Small intestine (tissue), 16 donors: ENCODE results near the gene RHCE. TPM values are rescaled to one million over a fixed set of nuclear protein-coding genes. Genes with fewer than 3 reads are reported as not detected.
A peak's percentile ranks its signal among the peaks of the same experiment; 100 is the strongest.
"Not testable (repeated sequence)": the region's sequence is repeated elsewhere in the genome, so short reads cannot be mapped to it uniquely, and the experiment has no call there.

Experiments used
- DNase-seq, 2 donors: peaks; one replicate each; pipeline versions ENCODE4 v3.0.0 to v3.0.0-alpha.2; 2013
- FAIRE-seq: peaks from 2 replicates; lab custom pipeline; 2012; peaks lifted over from hg19 to GRCh38; lab: Jason Lieb, UNC
- H3K27ac ChIP-seq, 3 donors: one replicate each; pipeline ENCODE4 v1.5.1; 2013; ENCODE audit warnings: low read length in 2 of 3, mild to moderate bottlenecking in 2 of 3, control low read depth in 1 of 3, inconsistent platforms in 1 of 3, low read depth in 1 of 3, moderate library complexity in 1 of 3
- H3K27me3 ChIP-seq, 3 donors: one replicate each; pipeline ENCODE4 v1.6.1; 2013; ENCODE audit warnings: low read length in 3 of 3, inconsistent platforms in 1 of 3; ENCODE audit not compliant: control insufficient read depth in 3 of 3, insufficient read depth in 3 of 3
- H3K36me3 ChIP-seq, 3 donors: one replicate each; pipeline ENCODE4 v1.6.1; 2013; ENCODE audit warnings: low read length in 3 of 3, inconsistent platforms in 1 of 3, low read depth in 1 of 3, mild to moderate bottlenecking in 1 of 3, moderate library complexity in 1 of 3; ENCODE audit not compliant: control insufficient read depth in 3 of 3, insufficient read depth in 2 of 3
- H3K4me1 ChIP-seq, 3 donors: one replicate each; pipeline ENCODE4 v1.6.1; 2013; ENCODE audit warnings: low read length in 2 of 3, inconsistent platforms in 1 of 3, low read depth in 1 of 3, mild to moderate bottlenecking in 1 of 3, moderate library complexity in 1 of 3; ENCODE audit not compliant: control insufficient read depth in 3 of 3, insufficient read depth in 2 of 3
- H3K4me3 ChIP-seq, 3 donors: one replicate each; pipeline ENCODE4 v1.5.1; 2013; ENCODE audit warnings: low read length in 3 of 3, control low read depth in 1 of 3, inconsistent platforms in 1 of 3, low read depth in 1 of 3, mild to moderate bottlenecking in 1 of 3, moderate library complexity in 1 of 3
- H3K9me3 ChIP-seq, 2 donors: one replicate each; pipeline ENCODE4 v1.6.1; 2013; ENCODE audit warnings: low read depth in 1 of 2, low read length in 1 of 2; ENCODE audit not compliant: control insufficient read depth in 2 of 2, insufficient read depth in 1 of 2
- WGBS, 3 donors: extraction: QIAGEN DNeasy Blood & Tissue Kit; methylation state at CpG; one replicate each; pipeline ENCODE4 v1.1.7; 2013; 5-methylcytosine and 5-hydroxymethylcytosine counted together
- long read RNA-seq, 10 donors: transcript quantifications; one replicate each; lab custom pipeline, GENCODE V29; 2026
- polyA plus RNA-seq, 4 donors: library from polyadenylated mRNA; stranded (reverse) in 3 of 4; unstranded in 1 of 4; fragments of 200-250 nt in 3 of 4; fragments of 120-200 nt in 1 of 4; gene quantifications; one replicate each; pipeline versions ENCODE4 v1.2.1 to v1.2.3, GENCODE V29; 2013
- donor health status: healthy with polysubstance abuse.
- donor health status: control.
- donor health status: control.
- donor health status: Bipolar disorder and iron deficiency.
- donor health status: healthy.

RHCE gene
- polyA plus RNA-seq = under 1 TPM in 2 of 4 donors, not detected in 2; 0.06 to 0.46 TPM
- long read RNA-seq, donor 1 = 0 reads
- long read RNA-seq, donor 2 = 0 reads
- long read RNA-seq, donor 3 = 0 reads
- long read RNA-seq, donor 4 = 0 reads
- long read RNA-seq, donor 5 = 0 reads
- long read RNA-seq, donor 6 = 0 reads
- long read RNA-seq, donor 7 = 0 reads
- long read RNA-seq, donor 8 = 0 reads
- long read RNA-seq, donor 9, partial matches to known transcripts = 72 of 72 reads
- long read RNA-seq, donor 9, other reads (novel, unspliced or antisense) = 0 of 72 reads
- long read RNA-seq, donor 10 = 0 reads

- not testable (repeated sequence) for DNase-seq, H3K9me3 ChIP-seq, H3K4me1 ChIP-seq, H3K36me3 ChIP-seq, H3K27ac ChIP-seq, H3K4me3 ChIP-seq, FAIRE-seq, H3K27me3 ChIP-seq
- 89 to 92% (median 92%) methylated on average over 4 to 9 of the region's 9 CpGs for WGBS, 3 donors
Measured at GRCh38 chr1:25420715-25421114, at the start of gene RHCE. TSS of gene RHCE (minus strand) at chr1:25420825. CDS start at chr1:25420786, 39 bp downstream.

- no peak overlapping the region for H3K27ac ChIP-seq
- H3K4me3 ChIP-seq = no peak overlapping the region
- H3K4me1 ChIP-seq = no peaks in the 10 kb centered on the region
- H3K36me3 ChIP-seq = peaks cover 4 to 9% (median 8%) of the 10 kb centered on the region in 3 donors
- FAIRE-seq (no peak), DNase-seq (no peak)
- H3K9me3 ChIP-seq = no peaks in the 10 kb centered on the region
- H3K27me3 ChIP-seq = no peaks in the 10 kb centered on the region
- 80 to 87% (median 86%) methylated on average over 2 of the region's 2 CpGs for WGBS, 3 donors
Measured at GRCh38 chr1:25469177-25469576, 48.6 kb upstream of the RHCE start.

DNA sequence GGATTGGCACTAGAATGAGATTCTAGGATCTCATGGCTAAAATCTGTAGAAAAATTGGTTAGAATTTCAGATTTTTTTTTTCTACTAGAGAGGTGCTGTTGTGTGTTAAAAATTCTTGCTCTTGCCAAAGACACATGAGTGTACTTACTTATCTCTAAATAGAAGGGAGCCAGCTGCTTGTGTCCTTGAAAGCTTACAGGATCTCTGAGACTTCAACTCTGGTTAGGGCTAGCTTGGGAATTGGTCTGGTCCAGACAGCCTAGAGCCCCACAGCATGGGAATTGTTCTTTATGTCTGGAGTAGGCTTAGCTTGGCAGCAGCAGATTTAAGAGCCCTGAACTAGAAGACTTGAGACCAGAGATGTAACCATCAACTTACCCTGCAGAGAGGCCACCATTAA, 47.4 kb upstream of the RHCE start:
- Histone ChIP-seq H3K9me3 (no peaks in the 10 kb centered on the region), H3K4me3 (no peak overlapping the region), H3K4me1 (no peaks in the 10 kb centered on the region), H3K36me3 (peaks cover 4 to 8% (median 7%) of the 10 kb centered on the region in 3 donors), H3K27ac (peak overlapping the region in 1 of 3 donors; percentile 38), H3K27me3 (no peaks in the 10 kb centered on the region)
- DNase-seq (no peak), FAIRE-seq (no peak)

- WGBS, 3 donors = 63 to 73% (median 66%) methylated on average over 1 of the region's 1 CpG
- no peak for FAIRE-seq
- DNase-seq = no peak
- Histone ChIP-seq H3K4me3 (no peak overlapping the region), H3K9me3 (no peaks in the 10 kb centered on the region), H3K27me3 (no peaks in the 10 kb centered on the region), H3K27ac (no peak overlapping the region), H3K4me1 (no peaks in the 10 kb centered on the region), H3K36me3 (peaks cover 4 to 10% (median 7%) of the 10 kb centered on the region in 3 donors)
Measured at GRCh38 chr1:25467616-25468015, 47.0 kb upstream of the RHCE start.

- 61 to 80% (median 63%) methylated on average over 4 of the region's 4 CpGs for WGBS, 3 donors
- DNase-seq (no peak), FAIRE-seq (no peak)
- Histone ChIP-seq H3K36me3 (peaks cover 4 to 10% (median 7%) of the 10 kb centered on the region in 3 donors), H3K27me3 (no peaks in the 10 kb centered on the region), H3K4me1 (no peaks in the 10 kb centered on the region), H3K27ac (no peak overlapping the region), H3K4me3 (no peak overlapping the region), H3K9me3 (no peaks in the 10 kb centered on the region)
Measured at GRCh38 chr1:25467193-25467592, 46.6 kb upstream of the RHCE start.

- Histone ChIP-seq H3K27ac (no peak overlapping the region), H3K9me3 (no peaks in the 10 kb centered on the region), H3K27me3 (no peaks in the 10 kb centered on the region), H3K4me3 (no peak overlapping the region), H3K4me1 (no peaks in the 10 kb centered on the region), H3K36me3 (peaks cover 9 to 21% (median 9%) of the 10 kb centered on the region in 3 donors)
- DNase-seq (no peak), FAIRE-seq (no peak)
- 63 to 68% (median 63%) methylated on average over 5 of the region's 5 CpGs for WGBS, 3 donors
Measured at GRCh38 chr1:25462732-25463131, 42.1 kb upstream of the RHCE start.

DNA sequence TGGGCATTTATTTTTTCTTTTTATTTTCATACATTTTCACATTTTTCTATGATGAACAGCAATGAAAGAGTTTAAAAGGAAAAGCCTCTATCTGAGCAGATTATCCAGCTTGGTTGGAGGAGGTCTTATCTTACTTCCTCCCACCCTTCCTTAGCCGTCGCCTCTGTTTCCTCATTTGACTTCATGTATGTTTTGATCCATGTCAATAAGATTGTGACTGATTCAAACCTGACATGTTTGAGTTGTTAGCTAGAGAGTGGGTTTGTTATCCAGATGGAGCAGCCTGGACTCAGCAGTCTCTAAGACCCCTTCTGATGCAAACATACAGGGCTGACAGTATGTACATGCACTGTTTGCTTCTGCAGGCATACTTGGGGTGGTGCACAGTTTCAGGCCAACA, 41.2 kb upstream of the RHCE start:
- no peak for FAIRE-seq
- 81 to 97% (median 86%) methylated on average over 2 of the region's 2 CpGs for WGBS, 3 donors
- no peak overlapping the region for H3K4me3 ChIP-seq
- no peaks in the 10 kb centered on the region for H3K4me1 ChIP-seq
- H3K36me3 ChIP-seq = peaks cover 9 to 21% (median 11%) of the 10 kb centered on the region in 3 donors
- no peak for DNase-seq
- no peak overlapping the region for H3K27ac ChIP-seq
- no peaks in the 10 kb centered on the region for H3K27me3 ChIP-seq
- H3K9me3 ChIP-seq = no peaks in the 10 kb centered on the region

GRCh38 chr1:25460816-25461215, 40.2 kb upstream of the RHCE start:
- WGBS, 3 donors = 64 to 88% (median 77%) methylated on average over 4 of the region's 4 CpGs
- not testable (repeated sequence) for H3K9me3 ChIP-seq

DNA sequence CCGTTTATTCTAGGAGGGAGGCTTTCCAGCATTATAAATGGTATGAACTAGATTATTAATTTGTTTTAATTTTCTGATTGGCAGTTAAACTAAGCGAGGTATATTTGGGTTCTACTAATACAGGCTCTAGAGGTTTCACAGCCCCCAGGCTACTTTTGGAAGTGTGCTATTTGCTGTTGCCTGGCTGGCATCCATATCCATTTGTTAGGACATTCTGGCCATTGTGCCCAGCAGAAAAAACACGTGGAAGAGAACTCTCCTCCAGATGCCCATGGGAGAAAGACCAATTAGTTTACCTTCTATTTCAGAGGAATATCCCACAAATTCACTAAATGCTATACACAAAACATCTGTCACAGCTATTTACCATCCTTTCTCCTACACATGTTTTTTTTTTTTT, 39.4 kb upstream of the RHCE start:
- 78 to 93% (median 86%) methylated on average over 3 of the region's 3 CpGs for WGBS, 3 donors
- Histone ChIP-seq H3K4me3 (no peak overlapping the region), H3K9me3 (no peaks in the 10 kb centered on the region), H3K27ac (no peak overlapping the region), H3K36me3 (peaks cover 11 to 20% (median 14%) of the 10 kb centered on the region in 3 donors), H3K27me3 (no peaks in the 10 kb centered on the region), H3K4me1 (no peaks in the 10 kb centered on the region)
- FAIRE-seq = no peak
- DNase-seq = no peak

More at GRCh38 chr1:25460816-25461215, 40.2 kb upstream of the RHCE start:
- not testable (repeated sequence) for FAIRE-seq, H3K4me3 ChIP-seq, DNase-seq, H3K27me3 ChIP-seq, H3K27ac ChIP-seq, H3K4me1 ChIP-seq
- H3K36me3 ChIP-seq = peaks cover 9 to 23% (median 14%) of the 10 kb centered on the region in 3 donors
